HCT116 (cell line): ENCODE results near the gene FAM135A. TPM values are rescaled to one million over a fixed set of nuclear protein-coding genes. Genes with fewer than 3 reads are reported as not detected.

Source experiments
- ATAC-seq: fragments of 200-7000 bp; cut with Tn5 transposase; 2 replicates; pipeline ENCODE4 v1.9.1; 2020; ENCODE audit warnings: mild to moderate bottlenecking, moderate library complexity
- BruUV-seq: library from RNA; stranded (reverse); fragments of 400-500 nt; replicated peaks from 2 replicates; lab custom pipeline; 2021; lab: Mats Ljungman, UMichigan
- CTCF ChIA-PET: fragments of 300-600 bp; sonication (Branson Sonifier 250); formaldehyde crosslinking; loops from one replicate; lab custom pipeline; 2021; ENCODE audit warnings: antibody characterized with exemption; lab: Charles Lee
- POLR2A ChIA-PET: fragments of 300-600, 350-600 bp; sonication (Branson Sonifier 250); formaldehyde crosslinking; loops from one replicate; lab custom pipeline; 2021; ENCODE audit warnings: antibody characterized with exemption; lab: Charles Lee
- RAD21 ChIA-PET, 2 experiments: fragments of 300-600 bp; sonication (Branson Sonifier 250); formaldehyde crosslinking; loops; one replicate each; lab custom pipeline; 2023; ENCODE audit warnings: low total read pairs in 2 of 2; ENCODE audit not compliant: uncharacterized antibody in 2 of 2, unreplicated experiment in 2 of 2, low non-redundant PET in 1 of 2; lab: Charles Lee
- DNase-seq: peaks from one replicate; pipeline ENCODE4 v3.0.0-alpha.2; 2010; ENCODE audit warnings: low read depth, low spot score
- H2AFZ ChIP-seq: fragments of 200-600 bp; shearing (Covaris generic), sonication (generic); 2 replicates; pipeline ENCODE4 v1.6.1; 2017; ENCODE audit warnings: low read depth, mixed run types, mixed read lengths, antibody characterized with exemption, low read length; ENCODE audit not compliant: poor library complexity, severe bottlenecking
- H3K27ac ChIP-seq: 2 replicates; pipeline ENCODE4 v1.5.1; 2012; ENCODE audit warnings: low read depth, low read length
- H3K27me3 ChIP-seq: fragments of 200-600 bp; sonication (generic); 2 replicates; pipeline ENCODE4 v1.6.1; 2016; ENCODE audit warnings: mixed run types, low read length, mixed read lengths; ENCODE audit not compliant: insufficient read depth
- H3K36me3 ChIP-seq, 2 experiments: fragments of 200-500 bp in 1 of 2; fragments of 200-600 bp in 1 of 2; sonication (Bioruptor generic) in 1 of 2; sonication (generic) in 1 of 2; 2 replicates each; pipeline versions ENCODE4 v1.5.1 to v1.6.1; 2014 to 2016; ENCODE audit warnings: low read length in 2 of 2, inconsistent platforms in 1 of 2, mixed read lengths in 1 of 2, mixed run types in 1 of 2; ENCODE audit not compliant: insufficient read depth in 2 of 2, control insufficient read depth in 1 of 2
- H3K4me1 ChIP-seq, 2 experiments: fragments of 200-600 bp in 1 of 2; sonication (generic) in 1 of 2; 2 replicates each; pipeline versions ENCODE4 v1.5.1 to v1.6.1; 2012 to 2017; ENCODE audit warnings: low read length in 2 of 2, inconsistent platforms in 1 of 2, mild to moderate bottlenecking in 1 of 2, mixed read lengths in 1 of 2, mixed run types in 1 of 2, moderate library complexity in 1 of 2; ENCODE audit not compliant: insufficient read depth in 2 of 2, control insufficient read depth in 1 of 2
- H3K4me2 ChIP-seq: fragments of 200-600 bp; sonication (generic); 2 replicates; pipeline ENCODE4 v1.6.1; 2017; ENCODE audit warnings: mixed run types, low read length, mixed read lengths
- H3K4me3 ChIP-seq, 2 experiments: fragments of 200-600 bp in 1 of 2; sonication (generic) in 1 of 2; replicated peaks in 1 of 2; 2 replicates each; pipeline ENCODE4 v1.5.1; 2011 to 2016; ENCODE audit warnings: low read length in 2 of 2, control low read depth in 1 of 2, low read depth in 1 of 2, mild to moderate bottlenecking in 1 of 2, mixed read lengths in 1 of 2, mixed run types in 1 of 2
- H3K79me2 ChIP-seq: fragments of 200-600 bp; sonication (generic); 2 replicates; pipeline ENCODE4 v1.6.1; 2017; ENCODE audit warnings: mild to moderate bottlenecking, mixed run types, low read length, moderate library complexity, mixed read lengths; ENCODE audit not compliant: insufficient read depth
- H3K9ac ChIP-seq: fragments of 200-600 bp; sonication (generic); 2 replicates; pipeline ENCODE4 v1.6.1; 2016; ENCODE audit warnings: low read length, mixed read lengths
- H3K9me2 ChIP-seq: fragments of 200-600 bp; sonication (generic), shearing (Covaris generic); 2 replicates; pipeline ENCODE4 v1.6.1; 2017; ENCODE audit warnings: mixed run types, mild to moderate bottlenecking, moderate library complexity; ENCODE audit not compliant: insufficient read depth
- H3K9me3 ChIP-seq, 2 experiments: fragments of 200-500 bp in 1 of 2; fragments of 200-600 bp in 1 of 2; sonication (Bioruptor generic) in 1 of 2; sonication (generic) in 1 of 2; 2 replicates each; pipeline ENCODE4 v1.6.1; 2014 to 2017; ENCODE audit warnings: low read length in 2 of 2, mixed read lengths in 2 of 2, inconsistent platforms in 1 of 2, low read depth in 1 of 2, mild to moderate bottlenecking in 1 of 2, mixed run types in 1 of 2, moderate library complexity in 1 of 2; ENCODE audit not compliant: control insufficient read depth in 1 of 2, insufficient read depth in 1 of 2
- H4K20me1 ChIP-seq: fragments of 200-600 bp; sonication (generic), shearing (Covaris generic); 2 replicates; pipeline ENCODE4 v1.6.1; 2017; ENCODE audit warnings: mixed run types, mild to moderate bottlenecking, moderate library complexity; ENCODE audit not compliant: insufficient read depth
- CBX3 ChIP-seq: IDR thresholded peaks from 2 replicates; pipeline ENCODE4 v1.6.1; 2012; ENCODE audit warnings: low read depth
- EZH2 ChIP-seq: fragments of 200-600 bp; sonication (generic); IDR thresholded peaks from 2 replicates; pipeline ENCODE4 v1.6.1; 2017; ENCODE audit warnings: antibody characterized with exemption, mixed run types
- EZH2phosphoT487 ChIP-seq: fragments of 200-600 bp; IDR thresholded peaks from 2 replicates; pipeline ENCODE4 v1.6.1; 2018; ENCODE audit warnings: antibody characterized with exemption, borderline replicate concordance
- FOSL1 ChIP-seq: IDR thresholded peaks from 2 replicates; pipeline ENCODE4 v1.6.1; 2012; ENCODE audit warnings: low read depth
- JUND ChIP-seq: IDR thresholded peaks from 2 replicates; pipeline ENCODE4 v1.6.1; 2012
- POLR2A ChIP-seq: IDR thresholded peaks from 2 replicates; pipeline ENCODE4 v1.7.0; 2011; ENCODE audit warnings: borderline replicate concordance; ENCODE audit not compliant: insufficient read depth, insufficient read length; ENCODE audit errors: extremely low read depth
- POLR2AphosphoS5 ChIP-seq: IDR thresholded peaks from 2 replicates; pipeline ENCODE4 v1.6.1; 2011; ENCODE audit warnings: mild to moderate bottlenecking, low read depth, low read length, moderate library complexity
- RAD21 ChIP-seq: IDR thresholded peaks from 2 replicates; pipeline ENCODE4 v1.6.1; 2012; ENCODE audit warnings: low read depth, mild to moderate bottlenecking
- SIN3A ChIP-seq: IDR thresholded peaks from 2 replicates; pipeline ENCODE4 v1.6.1; 2012; ENCODE audit warnings: low read depth
- TCF7L2 ChIP-seq: IDR thresholded peaks from 2 replicates; pipeline ENCODE4 v1.7.0; 2011; ENCODE audit warnings: borderline replicate concordance, inconsistent platforms; ENCODE audit not compliant: insufficient read depth, insufficient read length; ENCODE audit errors: extremely low read depth
- YY1 ChIP-seq: IDR thresholded peaks from 2 replicates; pipeline ENCODE4 v1.6.1; 2011; ENCODE audit warnings: low read length, low read depth, moderate library complexity, mild to moderate bottlenecking; ENCODE audit not compliant: insufficient replicate concordance; ENCODE audit errors: extremely low read depth
- ZNF274 ChIP-seq: fragments of 200-500 bp; sonication (Bioruptor generic); IDR thresholded peaks from 2 replicates; pipeline ENCODE4 v1.6.1; 2014; ENCODE audit warnings: mild to moderate bottlenecking, low read depth, low read length, inconsistent platforms
- intact Hi-C: fragments of 100-400 bp; cut with micrococcal nuclease; formaldehyde crosslinking; loops from 2 replicates; pipeline ENCODE4 v1.10.0; 2022
- total RNA-seq: library from RNA; stranded (reverse); gene quantifications from one replicate; pipeline ENCODE4 v1.2.1, GENCODE V29; 2021; ENCODE audit not compliant: unreplicated experiment
- TF ChIP-seq, protein P1 (sequence below): IDR thresholded peaks from 2 replicates; pipeline ENCODE4 v1.6.1; 2011; ENCODE audit warnings: mild to moderate bottlenecking, low read length, moderate library complexity; ENCODE audit not compliant: insufficient replicate concordance; ENCODE audit errors: extremely low read depth
- TF ChIP-seq, protein P2 (sequence below), 3 experiments: fragments of 200-600 bp in 1 of 3; sonication (generic) in 1 of 3; IDR thresholded peaks in 2 of 3; conservative IDR thresholded peaks in 1 of 3; 2 replicates each; pipeline ENCODE4 v1.5.1; 2012 to 2017; ENCODE audit warnings: low read depth in 2 of 3, low read length in 2 of 3, antibody characterized with exemption in 1 of 3, borderline replicate concordance in 1 of 3, control low read depth in 1 of 3, mild to moderate bottlenecking in 1 of 3, mixed read lengths in 1 of 3, mixed run types in 1 of 3, moderate library complexity in 1 of 3; ENCODE audit not compliant: insufficient read depth in 1 of 3
- TF ChIP-seq, protein P3 (sequence below): IDR thresholded peaks from 2 replicates; pipeline ENCODE4 v1.6.1; 2012; ENCODE audit warnings: low read depth

Gene FAM135A
- total RNA-seq, 1 experiment from 2014 or later = 20.8 TPM

DNA sequence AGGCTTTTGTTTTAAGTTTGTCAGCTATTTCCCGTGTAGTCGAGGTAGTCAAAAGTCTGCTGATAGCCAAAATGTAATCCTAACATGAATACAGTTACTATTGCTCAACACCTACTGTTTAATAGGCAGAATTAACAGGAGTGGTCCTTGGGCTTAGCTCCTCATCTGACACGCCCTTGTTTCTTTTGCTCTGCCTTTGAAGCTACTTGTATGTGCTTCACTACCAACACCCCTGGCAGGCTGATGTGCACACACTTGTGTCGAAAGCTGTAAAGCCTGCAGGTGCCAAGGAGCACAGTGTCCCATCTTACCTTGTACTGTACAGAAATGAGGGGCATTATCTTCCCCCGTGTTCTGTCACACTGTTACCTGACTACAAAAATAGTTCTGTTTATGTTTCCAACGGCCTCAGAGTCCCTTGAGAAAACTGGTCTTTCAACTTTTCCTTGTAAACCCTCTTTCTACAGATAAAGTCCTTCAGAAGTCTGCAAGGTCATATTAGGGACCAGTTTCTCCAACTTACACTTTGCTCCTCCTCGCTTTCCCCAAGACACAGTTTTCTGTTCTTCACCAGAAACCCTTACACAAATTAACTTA, 162.7 kb downstream of the FAM135A start (continued):
- no peak for TF ChIP-seq RAD21
- TF ChIP-seq EZH2 = no peak
- no peak for TF ChIP-seq YY1
- no peak for TF ChIP-seq POLR2AphosphoS5
- no peak for TF ChIP-seq ZNF274
- TF ChIP-seq TCF7L2 = no peak
- no peak for TF ChIP-seq FOSL1
- TF ChIP-seq, protein P1, sequence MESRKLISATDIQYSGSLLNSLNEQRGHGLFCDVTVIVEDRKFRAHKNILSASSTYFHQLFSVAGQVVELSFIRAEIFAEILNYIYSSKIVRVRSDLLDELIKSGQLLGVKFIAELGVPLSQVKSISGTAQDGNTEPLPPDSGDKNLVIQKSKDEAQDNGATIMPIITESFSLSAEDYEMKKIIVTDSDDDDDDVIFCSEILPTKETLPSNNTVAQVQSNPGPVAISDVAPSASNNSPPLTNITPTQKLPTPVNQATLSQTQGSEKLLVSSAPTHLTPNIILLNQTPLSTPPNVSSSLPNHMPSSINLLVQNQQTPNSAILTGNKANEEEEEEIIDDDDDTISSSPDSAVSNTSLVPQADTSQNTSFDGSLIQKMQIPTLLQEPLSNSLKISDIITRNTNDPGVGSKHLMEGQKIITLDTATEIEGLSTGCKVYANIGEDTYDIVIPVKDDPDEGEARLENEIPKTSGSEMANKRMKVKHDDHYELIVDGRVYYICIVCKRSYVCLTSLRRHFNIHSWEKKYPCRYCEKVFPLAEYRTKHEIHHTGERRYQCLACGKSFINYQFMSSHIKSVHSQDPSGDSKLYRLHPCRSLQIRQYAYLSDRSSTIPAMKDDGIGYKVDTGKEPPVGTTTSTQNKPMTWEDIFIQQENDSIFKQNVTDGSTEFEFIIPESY = no peak
- TF ChIP-seq CBX3 = no peak
- TF ChIP-seq, all 23 proteins: peak for 0

DNA sequence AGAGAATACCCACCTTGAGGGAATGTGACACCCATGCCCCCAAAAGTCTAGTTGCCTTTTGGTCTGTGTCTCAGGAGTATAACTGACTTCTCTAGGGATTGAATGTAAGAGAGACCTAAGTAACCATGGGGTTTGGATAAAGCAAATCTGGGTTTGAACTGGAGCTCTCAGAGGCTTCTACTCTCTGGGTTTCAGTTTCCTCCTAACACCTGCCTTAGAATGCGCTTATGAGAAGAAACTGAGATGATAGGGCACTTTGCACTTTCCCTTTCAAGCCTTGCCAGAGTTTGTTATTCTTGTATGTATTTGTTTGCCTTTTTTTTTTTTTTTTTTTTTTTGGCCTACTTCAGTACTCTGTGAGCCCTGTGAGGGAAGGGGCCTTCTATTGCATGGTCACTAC, 172.8 kb downstream of the FAM135A start:
- Histone ChIP-seq H3K9me2 (no peaks in the 10 kb centered on the region), H3K27ac (no peak overlapping the region), H2AFZ (no peak overlapping the region), H3K27me3 (no peaks in the 10 kb centered on the region), H3K36me3 (0 out of 4 replicates have a peak, but pooled peaks cover 0 to 2% of the 10 kb centered on the region in 2 experiments), H3K4me1 (no peaks in the 10 kb centered on the region), H3K79me2 (no peaks in the 10 kb centered on the region), H3K4me2 (no peak overlapping the region), H3K9ac (no peak overlapping the region), H3K4me3 (no peak overlapping the region)
- ATAC-seq = no peak
- ChIA-PET POLR2A (no interaction called here), RAD21 (no interaction called here), CTCF (no interaction called here)
- intact Hi-C loops = no loop called here
- no peak for DNase-seq
- BruUV-seq = no TSS peak
- no peak for TF ChIP-seq POLR2A
- TF ChIP-seq SIN3A = no peak
- TF ChIP-seq, protein P2, sequence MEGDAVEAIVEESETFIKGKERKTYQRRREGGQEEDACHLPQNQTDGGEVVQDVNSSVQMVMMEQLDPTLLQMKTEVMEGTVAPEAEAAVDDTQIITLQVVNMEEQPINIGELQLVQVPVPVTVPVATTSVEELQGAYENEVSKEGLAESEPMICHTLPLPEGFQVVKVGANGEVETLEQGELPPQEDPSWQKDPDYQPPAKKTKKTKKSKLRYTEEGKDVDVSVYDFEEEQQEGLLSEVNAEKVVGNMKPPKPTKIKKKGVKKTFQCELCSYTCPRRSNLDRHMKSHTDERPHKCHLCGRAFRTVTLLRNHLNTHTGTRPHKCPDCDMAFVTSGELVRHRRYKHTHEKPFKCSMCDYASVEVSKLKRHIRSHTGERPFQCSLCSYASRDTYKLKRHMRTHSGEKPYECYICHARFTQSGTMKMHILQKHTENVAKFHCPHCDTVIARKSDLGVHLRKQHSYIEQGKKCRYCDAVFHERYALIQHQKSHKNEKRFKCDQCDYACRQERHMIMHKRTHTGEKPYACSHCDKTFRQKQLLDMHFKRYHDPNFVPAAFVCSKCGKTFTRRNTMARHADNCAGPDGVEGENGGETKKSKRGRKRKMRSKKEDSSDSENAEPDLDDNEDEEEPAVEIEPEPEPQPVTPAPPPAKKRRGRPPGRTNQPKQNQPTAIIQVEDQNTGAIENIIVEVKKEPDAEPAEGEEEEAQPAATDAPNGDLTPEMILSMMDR (IDR thresholded peaks at IDR 0.05 in 2 of 3, conservative IDR thresholded peaks at IDR 0.05 in 1 of 3; ENCODE audit: borderline replicate concordance in 1 of 3, insufficient read depth in 1 of 3, low read depth in 2 of 3, low read length in 2 of 3) = no peak
- TF ChIP-seq, protein P3, sequence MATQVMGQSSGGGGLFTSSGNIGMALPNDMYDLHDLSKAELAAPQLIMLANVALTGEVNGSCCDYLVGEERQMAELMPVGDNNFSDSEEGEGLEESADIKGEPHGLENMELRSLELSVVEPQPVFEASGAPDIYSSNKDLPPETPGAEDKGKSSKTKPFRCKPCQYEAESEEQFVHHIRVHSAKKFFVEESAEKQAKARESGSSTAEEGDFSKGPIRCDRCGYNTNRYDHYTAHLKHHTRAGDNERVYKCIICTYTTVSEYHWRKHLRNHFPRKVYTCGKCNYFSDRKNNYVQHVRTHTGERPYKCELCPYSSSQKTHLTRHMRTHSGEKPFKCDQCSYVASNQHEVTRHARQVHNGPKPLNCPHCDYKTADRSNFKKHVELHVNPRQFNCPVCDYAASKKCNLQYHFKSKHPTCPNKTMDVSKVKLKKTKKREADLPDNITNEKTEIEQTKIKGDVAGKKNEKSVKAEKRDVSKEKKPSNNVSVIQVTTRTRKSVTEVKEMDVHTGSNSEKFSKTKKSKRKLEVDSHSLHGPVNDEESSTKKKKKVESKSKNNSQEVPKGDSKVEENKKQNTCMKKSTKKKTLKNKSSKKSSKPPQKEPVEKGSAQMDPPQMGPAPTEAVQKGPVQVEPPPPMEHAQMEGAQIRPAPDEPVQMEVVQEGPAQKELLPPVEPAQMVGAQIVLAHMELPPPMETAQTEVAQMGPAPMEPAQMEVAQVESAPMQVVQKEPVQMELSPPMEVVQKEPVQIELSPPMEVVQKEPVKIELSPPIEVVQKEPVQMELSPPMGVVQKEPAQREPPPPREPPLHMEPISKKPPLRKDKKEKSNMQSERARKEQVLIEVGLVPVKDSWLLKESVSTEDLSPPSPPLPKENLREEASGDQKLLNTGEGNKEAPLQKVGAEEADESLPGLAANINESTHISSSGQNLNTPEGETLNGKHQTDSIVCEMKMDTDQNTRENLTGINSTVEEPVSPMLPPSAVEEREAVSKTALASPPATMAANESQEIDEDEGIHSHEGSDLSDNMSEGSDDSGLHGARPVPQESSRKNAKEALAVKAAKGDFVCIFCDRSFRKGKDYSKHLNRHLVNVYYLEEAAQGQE = no peak
- TF ChIP-seq EZH2phosphoT487 = no peak
- no peak for TF ChIP-seq JUND
- TF ChIP-seq POLR2AphosphoS5 = no peak
- no peak for TF ChIP-seq YY1
- TF ChIP-seq, all 23 proteins: peak for 0
- Histone ChIP-seq H3K9me3 (no peaks in the 10 kb centered on the region), H4K20me1 (no peaks in the 10 kb centered on the region)
